Measurements from ENCODE around the gene SPANXN3.
"Not testable (repeated sequence)": the region's sequence is repeated elsewhere in the genome, so short reads cannot be mapped to it uniquely, and the experiment has no call there.

DNA sequence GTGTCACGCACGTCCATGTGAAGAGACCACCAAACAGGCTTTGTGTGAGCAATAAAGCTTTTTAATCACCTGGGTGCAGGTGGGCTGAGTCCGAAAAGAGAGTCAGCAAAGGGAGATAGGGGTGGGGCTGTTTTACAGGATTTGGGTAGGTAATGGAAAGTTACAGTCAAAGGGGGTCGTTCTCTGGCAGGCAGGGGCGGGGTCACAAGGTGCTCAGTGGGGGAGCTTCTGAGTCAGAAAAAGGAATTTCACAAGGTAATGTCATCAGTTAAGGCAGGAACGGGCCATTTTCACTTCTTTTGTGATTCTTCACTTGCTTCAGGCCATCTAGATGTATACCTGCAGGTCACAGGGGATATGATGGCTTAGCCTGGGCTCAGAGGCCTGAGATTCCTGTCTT lies 15.1 kb downstream of the SPANXN3 start:
- TF ChIP-seq POLR2A (IDR thresholded peaks at IDR 0.05): not testable (repeated sequence)
- TF ChIP-seq, protein P1, sequence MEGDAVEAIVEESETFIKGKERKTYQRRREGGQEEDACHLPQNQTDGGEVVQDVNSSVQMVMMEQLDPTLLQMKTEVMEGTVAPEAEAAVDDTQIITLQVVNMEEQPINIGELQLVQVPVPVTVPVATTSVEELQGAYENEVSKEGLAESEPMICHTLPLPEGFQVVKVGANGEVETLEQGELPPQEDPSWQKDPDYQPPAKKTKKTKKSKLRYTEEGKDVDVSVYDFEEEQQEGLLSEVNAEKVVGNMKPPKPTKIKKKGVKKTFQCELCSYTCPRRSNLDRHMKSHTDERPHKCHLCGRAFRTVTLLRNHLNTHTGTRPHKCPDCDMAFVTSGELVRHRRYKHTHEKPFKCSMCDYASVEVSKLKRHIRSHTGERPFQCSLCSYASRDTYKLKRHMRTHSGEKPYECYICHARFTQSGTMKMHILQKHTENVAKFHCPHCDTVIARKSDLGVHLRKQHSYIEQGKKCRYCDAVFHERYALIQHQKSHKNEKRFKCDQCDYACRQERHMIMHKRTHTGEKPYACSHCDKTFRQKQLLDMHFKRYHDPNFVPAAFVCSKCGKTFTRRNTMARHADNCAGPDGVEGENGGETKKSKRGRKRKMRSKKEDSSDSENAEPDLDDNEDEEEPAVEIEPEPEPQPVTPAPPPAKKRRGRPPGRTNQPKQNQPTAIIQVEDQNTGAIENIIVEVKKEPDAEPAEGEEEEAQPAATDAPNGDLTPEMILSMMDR (IDR thresholded peaks at IDR 0.05): not testable (repeated sequence)

Measured in lower leg skin (tissue), 3 donors.